NCI-H748 (cell line): ENCODE measurements around the gene CFAP100.

Experiments used
- DNase-seq: peaks from one replicate; lab custom pipeline; 2025; ENCODE audit not compliant: unreplicated experiment; lab: John Stamatoyannopoulos, UW

CFAP100 gene

GRCh38 chr3:126456766-126457388 lies 62.2 kb downstream of the CFAP100 start:
- DNase-seq, result no peak

- no peak for DNase-seq
Observed at GRCh38 chr3:126459111-126459762, 64.5 kb downstream of the CFAP100 start.

GRCh38 chr3:126459763-126460127 lies 65.0 kb downstream of the CFAP100 start:
- DNase-seq, result no peak

GRCh38 chr3:126460381-126460780 lies 65.7 kb downstream of the CFAP100 start:
- DNase-seq, result no peak

GRCh38 chr3:126461450-126462070 lies 66.9 kb downstream of the CFAP100 start:
- no peak for DNase-seq

GRCh38 chr3:126463521-126463920 lies 68.8 kb downstream of the CFAP100 start:
- DNase-seq, result no peak

GRCh38 chr3:126464093-126464492 lies 69.4 kb downstream of the CFAP100 start:
- no peak for DNase-seq

GRCh38 chr3:126464494-126464893 lies 69.8 kb downstream of the CFAP100 start:
- DNase-seq, result no peak

GRCh38 chr3:126464997-126465396 lies 70.3 kb downstream of the CFAP100 start:
- DNase-seq, result no peak

- DNase-seq, result no peak
Observed at GRCh38 chr3:126465928-126466544, 71.3 kb downstream of the CFAP100 start.

- DNase-seq, result no peak
Observed at GRCh38 chr3:126466886-126467610, 72.3 kb downstream of the CFAP100 start.

- DNase-seq, result no peak
Observed at GRCh38 chr3:126467611-126467955, 72.9 kb downstream of the CFAP100 start.

GRCh38 chr3:126468028-126468891 lies 73.6 kb downstream of the CFAP100 start:
- no peak for DNase-seq

GRCh38 chr3:126469479-126469878 lies 74.8 kb downstream of the CFAP100 start:
- DNase-seq, result no peak

GRCh38 chr3:126472277-126473006 lies 77.7 kb downstream of the CFAP100 start:
- DNase-seq, result peak; percentile 9

- no peak for DNase-seq
Observed at GRCh38 chr3:126473292-126474168, 78.8 kb downstream of the CFAP100 start.

- DNase-seq, result peak; percentile 46
Observed at GRCh38 chr3:126474498-126475412, 80.0 kb downstream of the CFAP100 start.
